Loucy (cell line): ENCODE results near the gene LARGE2.

Source experiments
- EZH2phosphoT487 ChIP-seq: fragments of 200-600 bp; IDR thresholded peaks from 2 replicates; pipeline ENCODE4 v1.6.1; 2018; ENCODE audit warnings: antibody characterized with exemption, mild to moderate bottlenecking, moderate library complexity, borderline replicate concordance
- TF ChIP-seq, protein P1 (sequence below): fragments of 200-600 bp; sonication (generic); conservative IDR thresholded peaks from 2 replicates; pipeline ENCODE4 v1.5.1; 2014; ENCODE audit warnings: mild to moderate bottlenecking, antibody characterized with exemption, low read length

DNA sequence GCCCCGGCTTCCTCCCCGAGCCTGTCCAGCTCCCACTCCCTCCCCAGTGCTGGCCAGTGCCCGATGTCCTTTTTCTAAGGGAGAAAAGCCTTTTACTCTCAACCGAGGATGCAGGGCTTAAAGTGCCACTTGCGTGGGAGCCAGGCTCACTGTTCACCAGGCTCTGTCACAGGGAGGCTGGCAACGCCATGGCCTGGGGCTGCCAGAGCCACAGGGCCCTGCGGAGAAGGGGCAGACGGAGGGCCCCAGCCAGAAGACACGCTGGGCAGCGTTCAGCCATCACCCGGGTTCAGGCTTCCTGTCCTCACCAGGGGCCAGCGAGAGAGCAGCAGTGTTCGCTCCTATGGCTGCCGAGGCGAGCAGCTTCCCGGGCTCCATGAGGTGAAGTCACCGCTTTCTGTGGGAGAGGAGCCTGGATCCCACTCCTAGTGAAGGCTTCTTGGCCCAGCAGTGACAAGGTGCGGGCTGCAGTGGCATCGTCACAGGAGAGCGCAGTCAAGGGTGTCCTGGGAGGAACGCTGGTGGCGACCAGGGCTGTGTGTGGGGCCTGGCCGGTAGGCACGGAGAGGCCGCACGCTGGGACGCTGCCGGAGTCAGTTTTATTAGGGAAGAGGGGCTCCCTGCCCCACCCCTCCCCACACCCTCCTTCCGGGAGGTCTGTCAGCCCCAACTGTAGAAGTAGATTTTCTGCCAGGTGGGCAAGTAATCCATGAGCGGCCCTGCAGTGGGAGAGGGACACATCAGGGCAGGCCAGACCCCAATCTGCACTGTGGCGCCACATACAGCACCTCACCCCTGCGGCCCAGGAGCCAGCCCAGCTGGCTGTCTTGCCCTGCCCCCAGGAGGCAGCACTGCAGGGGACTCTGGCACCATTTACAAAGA is 12.6 kb upstream of the LARGE2 start:
- TF ChIP-seq, protein P1, sequence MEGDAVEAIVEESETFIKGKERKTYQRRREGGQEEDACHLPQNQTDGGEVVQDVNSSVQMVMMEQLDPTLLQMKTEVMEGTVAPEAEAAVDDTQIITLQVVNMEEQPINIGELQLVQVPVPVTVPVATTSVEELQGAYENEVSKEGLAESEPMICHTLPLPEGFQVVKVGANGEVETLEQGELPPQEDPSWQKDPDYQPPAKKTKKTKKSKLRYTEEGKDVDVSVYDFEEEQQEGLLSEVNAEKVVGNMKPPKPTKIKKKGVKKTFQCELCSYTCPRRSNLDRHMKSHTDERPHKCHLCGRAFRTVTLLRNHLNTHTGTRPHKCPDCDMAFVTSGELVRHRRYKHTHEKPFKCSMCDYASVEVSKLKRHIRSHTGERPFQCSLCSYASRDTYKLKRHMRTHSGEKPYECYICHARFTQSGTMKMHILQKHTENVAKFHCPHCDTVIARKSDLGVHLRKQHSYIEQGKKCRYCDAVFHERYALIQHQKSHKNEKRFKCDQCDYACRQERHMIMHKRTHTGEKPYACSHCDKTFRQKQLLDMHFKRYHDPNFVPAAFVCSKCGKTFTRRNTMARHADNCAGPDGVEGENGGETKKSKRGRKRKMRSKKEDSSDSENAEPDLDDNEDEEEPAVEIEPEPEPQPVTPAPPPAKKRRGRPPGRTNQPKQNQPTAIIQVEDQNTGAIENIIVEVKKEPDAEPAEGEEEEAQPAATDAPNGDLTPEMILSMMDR, result no peak
- no peak for TF ChIP-seq EZH2phosphoT487
